Spleen (tissue), 7 donors: ENCODE results near the gene BICRA.

ENCODE experiments used
- CTCF ChIP-seq, 11 experiments: fragments of 200-600 bp in 7 of 11; fragments of 450-650 bp in 4 of 11; sonication (generic) in 4 of 11; IDR thresholded peaks in 8 of 11; conservative IDR thresholded peaks in 3 of 11; 1 replicate in 7 of 11; 2 replicates in 4 of 11; pipeline versions ENCODE4 v1.4.0 to v1.8.0; 2016 to 2021; ENCODE audit warnings: antibody characterized with exemption in 11 of 11, inconsistent platforms in 4 of 11, mild to moderate bottlenecking in 1 of 11
- POLR2A ChIP-seq, 3 donors: fragments of 450-650 bp; IDR thresholded peaks; one replicate each; pipeline ENCODE4 v1.5.1; 2017; ENCODE audit warnings: antibody characterized with exemption in 3 of 3, mild to moderate bottlenecking in 1 of 3
- donor health status: DM: no; HTN: no; CAD: no; lungs with moderate emphysema.
- donor health status: DM: no; HTN: no; CAD: no.
- donor health status: DM: no; HTN: no; CAD: no.

GRCh38 chr19:47660435-47660832 lies 51.5 kb downstream of the BICRA start:
- TF ChIP-seq CTCF (IDR thresholded peaks at IDR 0.05 in 8 of 11, conservative IDR thresholded peaks at IDR 0.05 in 3 of 11) (no peak), POLR2A (IDR thresholded peaks at IDR 0.05) (no peak)
